Osteocyte (in vitro differentiated cells): ENCODE measurements around the gene JPT1. TPM values are rescaled to one million over a fixed set of nuclear protein-coding genes. Genes with fewer than 3 reads are reported as not detected.
"Not testable (repeated sequence)": the region's sequence is repeated elsewhere in the genome, so short reads cannot be mapped to it uniquely, and the experiment has no call there.

Source experiments
- DNase-seq: peaks from one replicate; pipeline ENCODE4 v3.0.0; 2021; ENCODE audit warnings: mixed read lengths; ENCODE audit not compliant: unreplicated experiment; ENCODE audit errors: extremely low spot score
- H3K27ac Mint-ChIP-seq: one replicate; pipeline ENCODE4 v1.8.0; 2021; ENCODE audit warnings: mild to moderate bottlenecking, mixed read lengths; ENCODE audit not compliant: unreplicated experiment
- H3K27me3 Mint-ChIP-seq: one replicate; pipeline ENCODE4 v1.8.0; 2021; ENCODE audit warnings: mixed read lengths; ENCODE audit not compliant: unreplicated experiment
- H3K36me3 Mint-ChIP-seq: one replicate; pipeline ENCODE4 v1.8.0; 2021; ENCODE audit warnings: mixed read lengths; ENCODE audit not compliant: unreplicated experiment
- H3K4me1 Mint-ChIP-seq: one replicate; pipeline ENCODE4 v1.8.0; 2021; ENCODE audit warnings: mixed read lengths; ENCODE audit not compliant: unreplicated experiment
- H3K4me3 Mint-ChIP-seq: one replicate; pipeline ENCODE4 v1.8.0; 2021; ENCODE audit warnings: mild to moderate bottlenecking, moderate library complexity, mixed read lengths; ENCODE audit not compliant: unreplicated experiment
- H3K9me3 Mint-ChIP-seq: one replicate; pipeline ENCODE4 v1.8.0; 2021; ENCODE audit warnings: mixed read lengths; ENCODE audit not compliant: unreplicated experiment
- total RNA-seq: library from RNA; stranded (reverse); gene quantifications from 2 replicates; pipeline ENCODE4 v1.2.1, GENCODE V29; 2021
- TF ChIP-seq, protein P1 (sequence below): fragments of 200-600 bp; sonication (generic); IDR thresholded peaks from 2 replicates; pipeline ENCODE4 v1.5.0; 2021; ENCODE audit warnings: antibody characterized with exemption, mild to moderate bottlenecking, moderate library complexity

The JPT1 gene
- total RNA-seq, 1 donor from 2014 or later = 95.9 TPM

DNA sequence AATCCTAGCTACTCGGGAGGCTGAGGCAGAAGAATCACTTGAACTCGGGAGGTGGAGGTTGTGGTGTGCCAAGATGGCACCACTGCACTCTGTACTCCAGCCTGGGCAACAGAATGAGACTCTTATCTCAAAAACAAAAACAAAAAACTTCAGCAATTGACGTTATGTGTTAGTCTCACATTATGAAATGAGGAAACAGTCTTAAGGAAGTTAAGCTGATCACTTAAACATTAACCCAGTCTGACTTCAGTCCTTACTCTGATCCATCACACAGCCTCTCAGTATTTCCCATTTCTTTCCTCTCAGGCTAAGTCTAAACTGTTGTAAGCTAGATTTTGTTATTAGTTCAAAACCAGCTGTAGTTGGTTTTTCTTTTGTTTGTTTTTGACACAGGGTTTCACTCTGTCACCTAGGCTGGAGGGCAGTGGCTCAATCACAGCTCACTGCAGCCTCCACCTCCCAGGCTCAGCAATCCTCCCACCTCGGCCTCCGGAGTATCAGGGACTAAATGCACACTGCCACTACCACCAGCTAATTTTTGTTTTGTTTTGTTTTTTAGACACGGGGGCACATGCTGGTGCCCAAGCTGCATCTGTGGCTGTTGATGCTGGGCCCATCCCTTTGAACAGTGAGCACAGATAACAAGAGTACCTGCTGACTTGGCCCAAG is 6.3 kb downstream of the JPT1 start:
- TF ChIP-seq, protein P1, sequence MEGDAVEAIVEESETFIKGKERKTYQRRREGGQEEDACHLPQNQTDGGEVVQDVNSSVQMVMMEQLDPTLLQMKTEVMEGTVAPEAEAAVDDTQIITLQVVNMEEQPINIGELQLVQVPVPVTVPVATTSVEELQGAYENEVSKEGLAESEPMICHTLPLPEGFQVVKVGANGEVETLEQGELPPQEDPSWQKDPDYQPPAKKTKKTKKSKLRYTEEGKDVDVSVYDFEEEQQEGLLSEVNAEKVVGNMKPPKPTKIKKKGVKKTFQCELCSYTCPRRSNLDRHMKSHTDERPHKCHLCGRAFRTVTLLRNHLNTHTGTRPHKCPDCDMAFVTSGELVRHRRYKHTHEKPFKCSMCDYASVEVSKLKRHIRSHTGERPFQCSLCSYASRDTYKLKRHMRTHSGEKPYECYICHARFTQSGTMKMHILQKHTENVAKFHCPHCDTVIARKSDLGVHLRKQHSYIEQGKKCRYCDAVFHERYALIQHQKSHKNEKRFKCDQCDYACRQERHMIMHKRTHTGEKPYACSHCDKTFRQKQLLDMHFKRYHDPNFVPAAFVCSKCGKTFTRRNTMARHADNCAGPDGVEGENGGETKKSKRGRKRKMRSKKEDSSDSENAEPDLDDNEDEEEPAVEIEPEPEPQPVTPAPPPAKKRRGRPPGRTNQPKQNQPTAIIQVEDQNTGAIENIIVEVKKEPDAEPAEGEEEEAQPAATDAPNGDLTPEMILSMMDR = no peak
- Mint-ChIP-seq H3K27ac (peak overlapping the region; percentile 33), H3K4me3 (no peak overlapping the region), H3K27me3 (no peaks in the 10 kb centered on the region), H3K9me3 (no peaks in the 10 kb centered on the region), H3K36me3 (peaks cover 33% of the 10 kb centered on the region), H3K4me1 (peaks cover 20% of the 10 kb centered on the region)
- no peak for DNase-seq

DNA sequence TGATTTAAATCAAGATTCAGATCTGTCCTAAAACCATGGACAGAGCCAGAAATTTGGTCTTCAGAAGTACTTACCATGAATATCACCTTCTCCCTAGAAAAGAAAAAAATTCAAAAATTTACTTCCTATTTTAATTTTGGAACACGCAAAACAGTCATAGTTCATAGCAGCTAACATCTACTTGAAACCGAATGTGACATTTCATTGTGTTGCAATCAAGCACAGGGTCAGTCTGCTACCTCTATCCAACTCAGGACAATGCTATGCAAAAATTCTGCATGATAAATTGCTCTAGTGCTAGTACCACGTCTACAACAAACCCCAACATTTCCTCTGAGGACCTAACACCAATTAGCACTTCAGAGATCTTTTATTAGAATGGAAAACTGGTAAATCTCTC is 7.7 kb downstream of the JPT1 start:
- Mint-ChIP-seq H3K36me3 (peaks cover 35% of the 10 kb centered on the region), H3K4me1 (peaks cover 6% of the 10 kb centered on the region), H3K27ac (peak overlapping the region; percentile 0), H3K9me3 (no peaks in the 10 kb centered on the region), H3K27me3 (no peaks in the 10 kb centered on the region), H3K4me3 (no peak overlapping the region)
- DNase-seq = no peak
- TF ChIP-seq, protein P1 = no peak

DNA sequence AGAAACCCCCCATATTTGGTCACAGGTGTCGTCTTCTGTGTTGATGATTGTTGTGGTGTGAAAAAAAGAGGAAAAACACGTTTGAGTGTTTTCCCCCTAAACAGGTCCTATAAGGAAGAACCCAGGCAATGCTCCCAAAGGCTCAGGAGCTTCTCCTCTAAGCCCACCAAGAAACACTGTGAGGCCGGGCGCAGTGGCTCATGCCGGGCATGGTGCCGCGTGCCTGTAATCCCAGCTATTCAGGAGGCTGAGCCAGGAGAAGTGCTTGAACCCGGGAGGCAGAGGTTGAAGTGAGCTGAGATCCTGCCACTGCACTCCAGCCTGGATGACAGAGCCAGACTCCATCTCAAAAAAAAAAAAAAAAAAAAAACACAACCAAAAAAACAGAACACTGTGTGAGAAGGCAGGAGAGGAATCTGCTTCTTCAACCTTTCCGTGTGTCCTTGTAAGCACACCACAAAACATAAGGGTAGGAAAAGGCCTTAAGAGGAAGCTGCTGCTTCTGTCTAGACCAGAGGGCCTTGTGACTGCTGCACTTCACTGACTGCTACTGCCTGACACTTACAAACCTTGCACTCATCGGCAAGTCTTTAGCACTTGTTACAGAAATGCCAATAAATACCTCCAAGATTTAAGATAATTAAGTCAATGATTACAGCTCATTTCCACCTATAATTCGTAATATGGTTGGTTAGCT is 9.3 kb downstream of the JPT1 start:
- H3K27ac Mint-ChIP-seq = no peak overlapping the region
- no peak for DNase-seq
- TF ChIP-seq, protein P1 = no peak
- H3K36me3 Mint-ChIP-seq = peaks cover 41% of the 10 kb centered on the region
- H3K4me1 Mint-ChIP-seq = peaks cover 3% of the 10 kb centered on the region
- H3K9me3 Mint-ChIP-seq = no peaks in the 10 kb centered on the region
- H3K4me3 Mint-ChIP-seq = no peak overlapping the region
- no peaks in the 10 kb centered on the region for H3K27me3 Mint-ChIP-seq

DNA sequence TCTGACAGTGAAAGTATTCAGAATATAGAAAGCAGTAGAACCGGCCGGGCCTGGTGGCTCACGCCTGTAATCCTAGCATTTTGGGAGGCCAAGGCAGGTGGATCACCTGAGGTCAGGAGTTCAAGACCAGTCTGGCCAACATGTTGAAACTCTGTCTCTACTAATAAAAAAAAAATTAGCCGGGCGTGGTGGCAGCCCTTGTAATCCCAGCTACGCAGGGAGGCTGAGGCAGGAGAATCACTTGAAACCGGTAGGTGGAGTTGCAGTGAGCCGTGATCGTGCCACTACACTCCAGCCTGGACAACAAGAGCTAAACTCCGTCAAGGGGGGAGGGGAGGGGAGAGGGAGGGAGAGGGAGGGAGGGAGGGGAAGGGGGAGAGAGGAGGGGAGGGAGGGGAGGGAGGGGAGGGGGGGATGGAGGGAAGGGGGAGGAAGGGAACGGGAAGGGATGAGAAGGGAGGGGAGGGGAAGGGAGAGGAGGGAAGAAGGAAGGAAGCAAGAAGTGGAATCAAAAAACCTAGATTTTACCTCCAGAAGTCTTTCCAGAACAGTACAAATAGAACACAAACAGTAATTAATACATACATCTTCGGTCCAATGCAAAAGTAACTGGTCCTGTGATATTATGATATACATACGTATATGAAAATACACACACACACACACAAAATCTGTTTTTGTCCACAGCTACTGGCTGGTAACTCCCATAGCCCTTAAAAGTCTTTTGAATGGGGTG is 11.9 kb downstream of the JPT1 start:
- DNase-seq = no peak
- Mint-ChIP-seq H3K4me1 (no peaks in the 10 kb centered on the region), H3K4me3 (no peak overlapping the region), H3K27ac (no peak overlapping the region), H3K27me3 (no peaks in the 10 kb centered on the region), H3K36me3 (peaks cover 33% of the 10 kb centered on the region), H3K9me3 (no peaks in the 10 kb centered on the region)
- TF ChIP-seq, protein P1 = no peak

DNA sequence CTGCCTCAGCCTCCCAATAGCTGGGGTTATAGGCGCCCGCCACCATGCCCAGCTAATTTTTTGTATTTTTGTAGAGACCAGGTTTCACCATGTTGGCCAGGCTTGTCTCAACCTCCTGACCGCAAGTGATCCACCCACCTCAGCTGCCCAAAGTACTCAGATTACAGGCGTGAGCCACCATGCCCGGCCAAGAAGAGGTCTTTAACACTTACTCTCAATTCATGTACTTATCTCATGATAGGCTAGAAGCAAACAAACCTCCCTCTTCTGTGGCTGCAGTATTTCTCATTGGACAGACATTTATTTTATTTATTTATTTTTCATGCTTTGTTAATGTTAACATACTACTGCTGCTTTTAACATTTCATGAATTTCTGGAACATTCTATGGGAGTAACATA is 15.8 kb downstream of the JPT1 start:
- DNase-seq = no peak
- peaks cover 18% of the 10 kb centered on the region for H3K36me3 Mint-ChIP-seq
- no peak overlapping the region for H3K4me3 Mint-ChIP-seq

DNA sequence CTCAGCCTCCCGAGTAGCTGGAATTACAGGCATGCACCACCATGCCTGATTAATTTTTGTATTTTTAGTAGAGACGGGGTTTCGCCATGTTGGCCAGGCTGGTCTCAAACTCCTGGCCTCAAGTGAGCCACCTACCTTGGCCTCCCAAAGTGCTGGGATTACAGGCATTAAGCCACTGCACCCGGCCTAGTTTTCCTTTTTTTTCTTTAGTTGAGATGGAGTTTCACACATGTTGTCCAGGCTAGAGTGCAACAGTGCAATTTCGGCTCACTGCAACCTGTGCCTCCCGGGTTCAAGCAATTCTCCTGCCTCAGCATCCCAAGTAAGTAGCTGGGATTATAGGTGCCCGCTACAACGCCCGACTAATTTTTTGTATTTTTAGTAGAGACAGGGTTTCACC is 16.6 kb downstream of the JPT1 start:
- not testable (repeated sequence) for H3K27me3 Mint-ChIP-seq, H3K4me1 Mint-ChIP-seq, H3K9me3 Mint-ChIP-seq, H3K4me3 Mint-ChIP-seq, DNase-seq, H3K27ac Mint-ChIP-seq
- H3K36me3 Mint-ChIP-seq = peaks cover 18% of the 10 kb centered on the region

More for the DNA sequence above, 15.8 kb downstream of the JPT1 start:
- Mint-ChIP-seq H3K9me3 (no peaks in the 10 kb centered on the region), H3K27me3 (no peaks in the 10 kb centered on the region), H3K27ac (no peak overlapping the region), H3K4me1 (no peaks in the 10 kb centered on the region)
- TF ChIP-seq, protein P1 = no peak
